Ishikawa (cell line): ENCODE measurements around the gene RAB3C.

Source experiments
- CEBPB ChIP-seq: IDR thresholded peaks from 2 replicates; pipeline ENCODE4 v1.6.1; 2012
- CREB1 ChIP-seq: IDR thresholded peaks from 2 replicates; pipeline ENCODE4 v1.6.1; 2012; ENCODE audit warnings: low read depth
- EGR1 ChIP-seq: IDR thresholded peaks from 2 replicates; pipeline ENCODE4 v1.6.1; 2012
- EP300 ChIP-seq: IDR thresholded peaks from 2 replicates; pipeline ENCODE4 v1.6.1; 2012; ENCODE audit warnings: borderline replicate concordance
- FOXM1 ChIP-seq: IDR thresholded peaks from 2 replicates; pipeline ENCODE4 v1.6.1; 2012; ENCODE audit warnings: low read depth, borderline replicate concordance
- NFIC ChIP-seq: IDR thresholded peaks from 2 replicates; pipeline ENCODE4 v1.6.1; 2012
- RAD21 ChIP-seq: IDR thresholded peaks from 2 replicates; pipeline ENCODE4 v1.6.1; 2012; ENCODE audit warnings: low read depth
- TAF1 ChIP-seq: IDR thresholded peaks from 2 replicates; pipeline ENCODE4 v1.6.1; 2012; ENCODE audit warnings: low read depth, mild to moderate bottlenecking
- TCF12 ChIP-seq: IDR thresholded peaks from 2 replicates; pipeline ENCODE4 v1.6.1; 2012; ENCODE audit warnings: low read depth
- TEAD4 ChIP-seq: IDR thresholded peaks from 2 replicates; pipeline ENCODE4 v1.6.1; 2012
- YY1 ChIP-seq: IDR thresholded peaks from 2 replicates; pipeline ENCODE4 v1.6.1; 2012; ENCODE audit warnings: low read depth
- ZBTB7A ChIP-seq: IDR thresholded peaks from 2 replicates; pipeline ENCODE4 v1.6.1; 2012; ENCODE audit warnings: low read depth
- TF ChIP-seq, protein P1 (sequence below): IDR thresholded peaks from 2 replicates; pipeline ENCODE4 v1.6.1; 2012; ENCODE audit warnings: low read depth, mild to moderate bottlenecking
- TF ChIP-seq, protein P2 (sequence below): IDR thresholded peaks from 2 replicates; pipeline ENCODE4 v1.6.1; 2012
- TF ChIP-seq, protein P3 (sequence below): IDR thresholded peaks from 2 replicates; pipeline ENCODE4 v1.6.1; 2012

The RAB3C gene

DNA sequence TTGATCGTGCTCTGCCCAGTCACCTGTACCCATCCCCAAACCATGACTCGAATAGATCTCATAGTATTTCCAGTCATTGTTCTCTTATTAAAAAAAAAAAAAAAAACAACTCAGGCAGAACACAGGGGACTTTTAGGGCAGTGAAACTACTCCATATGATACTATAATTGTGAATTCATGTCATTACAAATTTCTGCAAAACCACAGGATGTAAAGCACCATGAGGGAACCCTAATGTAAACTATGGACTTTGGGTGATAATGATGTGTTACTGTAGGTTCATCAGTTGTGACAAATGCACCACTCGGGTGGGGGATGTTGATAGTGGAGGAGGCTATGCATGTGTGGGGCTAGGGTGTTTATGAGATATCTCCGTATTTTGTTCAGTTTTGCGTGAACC, 133.8 kb downstream of the RAB3C start:
- TF ChIP-seq TCF12 = no peak
- TF ChIP-seq, protein P1, sequence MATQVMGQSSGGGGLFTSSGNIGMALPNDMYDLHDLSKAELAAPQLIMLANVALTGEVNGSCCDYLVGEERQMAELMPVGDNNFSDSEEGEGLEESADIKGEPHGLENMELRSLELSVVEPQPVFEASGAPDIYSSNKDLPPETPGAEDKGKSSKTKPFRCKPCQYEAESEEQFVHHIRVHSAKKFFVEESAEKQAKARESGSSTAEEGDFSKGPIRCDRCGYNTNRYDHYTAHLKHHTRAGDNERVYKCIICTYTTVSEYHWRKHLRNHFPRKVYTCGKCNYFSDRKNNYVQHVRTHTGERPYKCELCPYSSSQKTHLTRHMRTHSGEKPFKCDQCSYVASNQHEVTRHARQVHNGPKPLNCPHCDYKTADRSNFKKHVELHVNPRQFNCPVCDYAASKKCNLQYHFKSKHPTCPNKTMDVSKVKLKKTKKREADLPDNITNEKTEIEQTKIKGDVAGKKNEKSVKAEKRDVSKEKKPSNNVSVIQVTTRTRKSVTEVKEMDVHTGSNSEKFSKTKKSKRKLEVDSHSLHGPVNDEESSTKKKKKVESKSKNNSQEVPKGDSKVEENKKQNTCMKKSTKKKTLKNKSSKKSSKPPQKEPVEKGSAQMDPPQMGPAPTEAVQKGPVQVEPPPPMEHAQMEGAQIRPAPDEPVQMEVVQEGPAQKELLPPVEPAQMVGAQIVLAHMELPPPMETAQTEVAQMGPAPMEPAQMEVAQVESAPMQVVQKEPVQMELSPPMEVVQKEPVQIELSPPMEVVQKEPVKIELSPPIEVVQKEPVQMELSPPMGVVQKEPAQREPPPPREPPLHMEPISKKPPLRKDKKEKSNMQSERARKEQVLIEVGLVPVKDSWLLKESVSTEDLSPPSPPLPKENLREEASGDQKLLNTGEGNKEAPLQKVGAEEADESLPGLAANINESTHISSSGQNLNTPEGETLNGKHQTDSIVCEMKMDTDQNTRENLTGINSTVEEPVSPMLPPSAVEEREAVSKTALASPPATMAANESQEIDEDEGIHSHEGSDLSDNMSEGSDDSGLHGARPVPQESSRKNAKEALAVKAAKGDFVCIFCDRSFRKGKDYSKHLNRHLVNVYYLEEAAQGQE = no peak
- no peak for TF ChIP-seq ZBTB7A
- no peak for TF ChIP-seq NFIC
- TF ChIP-seq, protein P2, sequence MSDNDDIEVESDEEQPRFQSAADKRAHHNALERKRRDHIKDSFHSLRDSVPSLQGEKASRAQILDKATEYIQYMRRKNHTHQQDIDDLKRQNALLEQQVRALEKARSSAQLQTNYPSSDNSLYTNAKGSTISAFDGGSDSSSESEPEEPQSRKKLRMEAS = no peak
- no peak for TF ChIP-seq CEBPB
- TF ChIP-seq EP300 = no peak
- no peak for TF ChIP-seq RAD21
- TF ChIP-seq FOXM1 = no peak
- no peak for TF ChIP-seq TEAD4
- no peak for TF ChIP-seq TAF1
- no peak for TF ChIP-seq EGR1
- TF ChIP-seq, protein P3, sequence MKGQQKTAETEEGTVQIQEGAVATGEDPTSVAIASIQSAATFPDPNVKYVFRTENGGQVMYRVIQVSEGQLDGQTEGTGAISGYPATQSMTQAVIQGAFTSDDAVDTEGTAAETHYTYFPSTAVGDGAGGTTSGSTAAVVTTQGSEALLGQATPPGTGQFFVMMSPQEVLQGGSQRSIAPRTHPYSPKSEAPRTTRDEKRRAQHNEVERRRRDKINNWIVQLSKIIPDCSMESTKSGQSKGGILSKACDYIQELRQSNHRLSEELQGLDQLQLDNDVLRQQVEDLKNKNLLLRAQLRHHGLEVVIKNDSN = no peak
- no peak for TF ChIP-seq CREB1
- no peak for TF ChIP-seq YY1

DNA sequence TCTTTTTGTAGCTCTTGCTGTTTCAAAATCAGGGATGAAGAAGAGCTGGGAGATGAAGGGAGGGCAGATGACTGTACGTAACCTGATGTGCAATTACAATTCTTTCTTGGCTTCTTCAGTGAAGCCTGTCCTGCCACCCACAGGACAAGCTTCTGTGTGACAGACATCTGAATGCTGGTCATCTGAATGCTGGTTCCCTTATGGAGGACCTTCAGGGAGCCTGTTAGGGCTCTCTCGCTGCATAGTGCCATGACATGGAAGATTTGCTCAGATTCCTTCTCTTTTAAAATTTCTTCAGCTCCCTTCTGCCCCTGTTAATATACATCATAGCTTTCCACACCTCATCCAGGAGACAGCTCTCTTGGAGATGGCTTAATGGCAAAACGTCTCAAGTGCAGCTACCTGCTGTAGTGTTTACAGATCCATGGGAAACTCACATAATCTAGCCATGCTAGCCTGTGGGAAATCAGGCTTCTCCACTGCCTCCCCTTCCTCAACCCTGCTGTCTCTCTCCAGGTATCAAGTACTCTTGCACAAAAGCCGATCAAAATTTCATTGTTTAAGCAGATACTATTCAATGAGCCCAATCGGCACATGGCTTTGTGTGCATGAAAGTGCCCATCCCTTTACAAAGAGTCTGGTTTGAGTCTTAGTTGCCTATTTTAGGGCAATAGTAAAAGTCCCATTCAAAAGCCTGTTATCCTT, 134.6 kb downstream of the RAB3C start:
- TF ChIP-seq TCF12 (no peak), FOXM1 (no peak), TAF1 (no peak), TEAD4 (no peak), EGR1 (no peak), CEBPB (no peak), NFIC (no peak), EP300 (no peak)
- TF ChIP-seq, protein P3 = no peak
- TF ChIP-seq, protein P2 = no peak

DNA sequence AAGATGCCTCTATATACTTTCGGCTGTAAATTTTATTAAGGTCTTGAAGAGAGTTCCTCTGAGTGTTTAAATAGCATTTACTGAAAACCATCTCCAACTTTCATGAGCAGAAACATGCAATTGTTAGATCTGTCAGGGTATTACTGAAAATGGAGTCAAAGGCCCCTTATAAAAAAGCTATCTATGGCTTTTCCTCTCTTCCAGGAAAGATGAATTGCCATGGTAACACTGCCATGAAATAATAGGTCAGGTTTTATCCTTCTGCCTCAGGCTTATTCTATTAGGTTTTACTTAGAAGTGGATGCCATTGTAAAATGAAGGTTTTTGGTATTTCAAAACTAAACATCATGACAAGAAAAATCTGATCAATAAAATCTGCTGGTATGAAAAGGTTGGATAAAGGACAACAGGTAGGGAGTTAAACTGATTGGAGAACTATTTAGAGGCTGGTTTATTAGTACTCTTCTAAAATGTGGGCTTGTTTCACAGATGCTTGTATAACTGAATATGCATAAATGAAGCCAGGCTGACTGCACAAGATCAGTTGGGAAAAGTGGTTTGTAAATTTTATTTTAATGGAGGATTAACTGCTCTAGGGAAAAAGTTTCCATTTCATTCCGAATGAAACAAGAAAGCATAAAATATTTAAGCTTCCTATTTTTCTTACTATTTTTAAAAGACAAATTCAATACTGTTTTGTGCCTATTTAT, 135.5 kb downstream of the RAB3C start:
- TF ChIP-seq NFIC (no peak), RAD21 (no peak), YY1 (no peak), ZBTB7A (no peak), TEAD4 (no peak), EGR1 (no peak)
- TF ChIP-seq, protein P1 = no peak
- TF ChIP-seq, protein P3 = no peak

DNA sequence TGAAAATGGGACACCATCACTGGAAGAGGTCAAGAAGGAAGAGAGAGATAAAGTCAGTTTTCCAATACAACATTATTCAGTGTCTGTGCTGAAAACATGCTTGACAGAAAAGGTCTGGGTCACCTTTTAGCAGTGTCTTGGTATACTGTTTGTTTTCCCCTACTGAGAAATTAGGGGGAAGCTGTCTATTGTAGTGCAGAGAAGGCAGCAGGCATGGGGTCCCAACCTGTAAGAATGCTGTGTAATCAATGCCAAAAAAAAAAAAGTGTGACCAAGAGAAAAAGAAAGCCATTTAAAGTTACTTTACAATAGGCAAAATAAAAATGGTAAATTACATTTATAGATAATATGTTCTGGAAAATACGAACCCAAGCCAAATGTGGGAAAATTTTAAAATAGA, 139.3 kb downstream of the RAB3C start:
- TF ChIP-seq, protein P2 = no peak
- no peak for TF ChIP-seq RAD21
- TF ChIP-seq CEBPB = no peak
- TF ChIP-seq ZBTB7A = no peak
- TF ChIP-seq FOXM1 = no peak
- no peak for TF ChIP-seq TCF12

DNA sequence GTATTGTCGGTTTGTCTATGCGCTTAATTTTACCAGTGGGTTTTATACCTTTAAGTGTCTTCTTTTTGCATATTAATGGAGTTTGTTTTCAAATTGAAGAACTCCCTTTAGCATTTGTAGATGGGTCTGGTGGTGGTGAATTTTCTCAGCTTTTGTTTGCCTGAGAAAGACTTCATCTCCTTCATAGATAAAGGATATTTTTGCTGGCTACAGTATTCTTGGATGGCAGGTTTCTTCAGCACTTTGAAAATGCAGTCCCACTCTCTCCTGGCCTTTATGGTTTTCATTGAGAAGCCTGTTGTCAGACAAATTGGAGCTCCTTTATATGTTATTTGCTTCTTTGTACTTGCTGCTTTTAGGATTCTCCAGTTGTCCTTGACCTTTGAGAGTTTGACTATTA, 142.1 kb downstream of the RAB3C start:
- no peak for TF ChIP-seq NFIC
- no peak for TF ChIP-seq TCF12
- TF ChIP-seq TAF1 = no peak
- no peak for TF ChIP-seq TEAD4
- TF ChIP-seq YY1 = no peak
- no peak for TF ChIP-seq EP300
- TF ChIP-seq CREB1 = no peak
- no peak for TF ChIP-seq FOXM1
- TF ChIP-seq CEBPB = no peak
- TF ChIP-seq, protein P2 = no peak
- TF ChIP-seq, protein P1 = no peak
